ENCODE results near the gene KMT2A. TPM values are rescaled to one million over a fixed set of nuclear protein-coding genes. Genes with fewer than 3 reads are reported as not detected.

Gene KMT2A
- total and polyA plus RNA-seq, 2 donors (not counting 3 experiments of a cell fraction or from before 2014, with no cell fraction given), result 23.5 to 63.9 TPM

GRCh38 chr11:118443590-118444218, 7.4 kb downstream of the KMT2A start:
- no peak overlapping the region for H3K9ac ChIP-seq (replicated peaks; ENCODE audit: extremely low read depth, insufficient read depth, low read length)
- ChIA-PET POLR2A (no interaction called here), CTCF (interaction anchor here (1.0 to 1.3 kb wide), 2 partner anchors 10 to 13 kb away, joined by 3 to 8 read pairs; no protein-coding TSS in a partner anchor)
- no peak overlapping the region for H3K4me3 ChIP-seq (replicated peaks in 1 of 3; ENCODE audit: insufficient read depth in 1 of 3, low read depth in 1 of 3, low read length in 3 of 3)
- peaks cover 15% of the 10 kb centered on the region for H3K4me1 ChIP-seq (ENCODE audit: control insufficient read depth, extremely low read depth, insufficient read depth, low read length)
- intact Hi-C loops (cut with micrococcal nuclease) (no loop called here), dilution Hi-C loops (cut with MboI; ENCODE audit: extremely low pct_ligation_motif_present, low sequenced_read_pairs) (no loop called here)
- FAIRE-seq (no peak), DNase-seq (ENCODE audit: low read depth, low spot score) (no peak)
- H3K79me2 ChIP-seq (ENCODE audit: control insufficient read depth, insufficient read depth, low read length), result peaks cover 92% of the 10 kb centered on the region
- H3K27me3 ChIP-seq (ENCODE audit: control insufficient read depth in 2 of 2, insufficient read depth in 2 of 2, low read length in 2 of 2), result no peaks in the 10 kb centered on the region
- no peak overlapping the region for H3K27ac ChIP-seq (ENCODE audit: insufficient read depth, low read depth, low read length)
- no peak overlapping the region for H2AFZ ChIP-seq (ENCODE audit: low read depth, low read length)
- no peaks in the 10 kb centered on the region for H3K36me3 ChIP-seq (ENCODE audit: control insufficient read depth in 2 of 2, extremely low read depth in 1 of 2, insufficient read depth in 2 of 2, low read length in 2 of 2)
- TF ChIP-seq GATA2 (IDR thresholded peaks at IDR 0.05; ENCODE audit: insufficient read depth, insufficient read length, low read depth, low read length) (no peak), FOS (IDR thresholded peaks at IDR 0.05; ENCODE audit: borderline replicate concordance, insufficient read depth, low read length) (no peak), EZH2 (IDR thresholded peaks at IDR 0.05; ENCODE audit: borderline replicate concordance, low read depth, low read length, severe bottlenecking) (no peak), MAX (IDR thresholded peaks at IDR 0.05; ENCODE audit: insufficient read depth, insufficient read length) (no peak), MYC (IDR thresholded peaks at IDR 0.05; ENCODE audit: low read depth, low read length) (no peak), POLR2A (IDR thresholded peaks at IDR 0.05; ENCODE audit: low read depth, low read length) (no peak), POLR2AphosphoS5 (IDR thresholded peaks at IDR 0.05; ENCODE audit: insufficient read depth, low read depth, low read length) (no peak), CTCF (IDR thresholded peaks at IDR 0.05; ENCODE audit: extremely low read depth in 1 of 2, insufficient read depth in 1 of 2, low read depth in 1 of 2, low read length in 2 of 2) (no peak), JUN (IDR thresholded peaks at IDR 0.05; ENCODE audit: borderline replicate concordance, insufficient read depth, insufficient read length, low read depth) (no peak)
- H3K9me1 ChIP-seq (replicated peaks; ENCODE audit: control insufficient read depth, extremely low read depth, insufficient read depth, low read length), result no peaks in the 10 kb centered on the region
- no peak overlapping the region for H3K4me2 ChIP-seq (ENCODE audit: insufficient read depth, low read length)
- peaks cover 42% of the 10 kb centered on the region for H4K20me1 ChIP-seq (replicated peaks; ENCODE audit: control insufficient read depth, extremely low read depth, insufficient read depth, low read length)
- BruUV-seq (replicated peaks), result no TSS peak
- H3K9me3 ChIP-seq (replicated peaks; ENCODE audit: control insufficient read depth, insufficient read depth, low read length), result no peaks in the 10 kb centered on the region
